ENCODE measurements around the gene HOXA2.

GRCh38 chr7:27099453-27100370 lies 2.8 kb downstream of the HOXA2 start:
- TF ChIP-seq POLR2AphosphoS5 (IDR thresholded peaks at IDR 0.05; ENCODE audit: insufficient read depth in 1 of 2, low read depth in 1 of 2) (no peak), POLR2A (IDR thresholded peaks at IDR 0.05) (no peak)
- TF ChIP-seq, protein P1, sequence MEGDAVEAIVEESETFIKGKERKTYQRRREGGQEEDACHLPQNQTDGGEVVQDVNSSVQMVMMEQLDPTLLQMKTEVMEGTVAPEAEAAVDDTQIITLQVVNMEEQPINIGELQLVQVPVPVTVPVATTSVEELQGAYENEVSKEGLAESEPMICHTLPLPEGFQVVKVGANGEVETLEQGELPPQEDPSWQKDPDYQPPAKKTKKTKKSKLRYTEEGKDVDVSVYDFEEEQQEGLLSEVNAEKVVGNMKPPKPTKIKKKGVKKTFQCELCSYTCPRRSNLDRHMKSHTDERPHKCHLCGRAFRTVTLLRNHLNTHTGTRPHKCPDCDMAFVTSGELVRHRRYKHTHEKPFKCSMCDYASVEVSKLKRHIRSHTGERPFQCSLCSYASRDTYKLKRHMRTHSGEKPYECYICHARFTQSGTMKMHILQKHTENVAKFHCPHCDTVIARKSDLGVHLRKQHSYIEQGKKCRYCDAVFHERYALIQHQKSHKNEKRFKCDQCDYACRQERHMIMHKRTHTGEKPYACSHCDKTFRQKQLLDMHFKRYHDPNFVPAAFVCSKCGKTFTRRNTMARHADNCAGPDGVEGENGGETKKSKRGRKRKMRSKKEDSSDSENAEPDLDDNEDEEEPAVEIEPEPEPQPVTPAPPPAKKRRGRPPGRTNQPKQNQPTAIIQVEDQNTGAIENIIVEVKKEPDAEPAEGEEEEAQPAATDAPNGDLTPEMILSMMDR (IDR thresholded peaks at IDR 0.05) = no peak
